T1000 (cell line): ENCODE data around the gene ACOXL.

Source experiments
- DNase-seq: peaks from one replicate; lab custom pipeline; 2025; ENCODE audit warnings: mixed read lengths; lab: John Stamatoyannopoulos, UW

ACOXL gene

GRCh38 chr2:110718990-110719389 is 13.4 kb upstream of the ACOXL start:
- DNase-seq = no peak

DNA sequence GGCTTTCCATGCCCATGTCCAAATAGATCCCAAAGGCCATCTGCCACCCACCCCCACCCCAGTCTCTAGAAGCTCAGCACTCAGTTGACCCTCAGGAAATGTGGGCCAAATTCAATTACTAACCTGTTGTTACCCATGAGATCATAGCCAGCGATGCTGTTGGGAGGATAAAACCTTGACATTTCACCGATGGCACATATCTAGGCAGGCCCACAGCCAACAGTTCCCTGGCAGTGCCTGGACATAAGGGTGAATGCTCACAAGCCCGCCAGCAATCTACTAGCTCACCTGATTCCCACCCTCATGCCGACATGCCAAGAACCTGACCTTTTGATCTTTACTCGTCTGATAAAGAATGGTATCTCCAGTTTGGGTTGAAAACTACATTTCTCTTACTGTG is 11.8 kb upstream of the ACOXL start:
- no peak for DNase-seq

DNA sequence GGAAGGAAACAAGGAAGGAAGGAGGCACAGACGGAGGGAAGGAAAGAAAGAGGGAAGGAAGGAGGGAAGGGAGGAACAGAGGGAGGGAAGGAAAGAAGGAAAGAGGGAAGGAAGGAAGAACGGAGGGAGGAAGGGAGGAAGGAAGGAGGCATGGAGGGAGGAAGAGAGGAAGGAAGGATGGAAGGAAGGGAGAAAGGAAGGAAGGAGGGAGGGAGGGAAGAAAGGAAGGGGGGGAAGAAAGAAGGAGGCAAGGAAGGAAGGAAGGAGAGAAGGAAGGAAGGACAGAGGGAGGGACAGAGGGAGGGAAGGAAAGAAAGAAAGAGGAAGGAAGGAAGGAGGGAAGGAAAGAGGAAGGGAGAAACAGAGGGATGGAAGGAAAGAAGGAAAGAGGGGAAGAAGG is 7.6 kb upstream of the ACOXL start:
- no peak for DNase-seq

DNA sequence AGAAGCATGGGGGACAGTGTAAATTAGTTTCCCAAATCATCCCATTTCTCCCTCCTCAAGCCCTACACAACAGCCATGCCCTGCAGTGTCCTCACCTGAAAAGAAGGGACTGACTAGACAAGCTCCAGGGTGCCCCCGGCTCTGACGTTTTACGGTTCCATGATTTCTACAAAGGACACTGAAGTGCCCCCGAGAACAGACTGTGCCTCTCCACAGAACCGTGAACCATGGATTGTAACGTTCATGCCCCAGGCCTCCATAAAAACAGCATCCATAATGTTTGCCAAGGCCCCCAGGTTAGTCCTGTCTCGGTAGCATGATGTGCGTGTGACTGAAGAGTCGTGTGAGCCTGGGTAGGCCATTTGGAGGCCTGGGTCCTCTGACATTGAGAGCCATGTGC is 7.0 kb upstream of the ACOXL start:
- DNase-seq = no peak

DNA sequence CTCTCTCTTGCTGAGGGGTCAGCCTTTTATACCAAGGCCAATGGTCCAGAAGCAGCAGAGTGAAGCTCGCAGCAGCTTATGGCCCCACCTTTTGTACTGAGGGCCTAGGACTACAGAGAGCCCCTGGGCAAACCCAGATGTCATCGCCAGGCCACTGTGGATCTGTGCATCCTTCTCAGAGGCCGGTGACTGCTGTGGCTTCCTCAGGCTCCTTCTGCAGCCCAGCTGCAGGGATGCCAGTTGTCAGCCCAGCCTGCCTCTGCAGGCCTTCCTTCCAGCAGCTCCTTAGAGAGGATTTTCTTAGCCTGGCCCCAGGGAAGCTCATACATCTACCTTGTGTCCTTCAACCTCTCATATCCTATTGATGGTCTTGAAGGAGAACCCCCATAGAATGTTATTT is 6.5 kb upstream of the ACOXL start:
- DNase-seq = no peak

DNA sequence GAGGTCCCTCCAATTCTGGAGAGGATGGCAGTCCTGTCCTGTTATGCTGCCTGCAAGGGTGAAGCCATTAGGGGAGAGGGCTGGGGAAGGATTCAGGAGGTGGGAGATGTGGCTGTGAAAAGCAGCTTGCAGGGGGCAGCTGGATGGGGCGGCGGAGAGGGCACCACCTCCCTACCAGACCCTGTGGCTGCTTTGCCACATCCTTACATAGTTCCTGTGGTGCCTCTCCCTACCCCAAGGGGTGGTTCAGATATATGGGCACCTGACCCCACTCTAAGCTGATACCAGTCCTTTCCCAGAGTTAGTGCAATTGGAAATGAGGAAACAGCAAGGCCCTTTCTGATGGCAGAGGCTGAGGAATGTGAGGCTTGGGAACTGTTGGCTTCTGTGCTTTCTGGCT is 6.1 kb upstream of the ACOXL start:
- DNase-seq = no peak

- no peak for DNase-seq
These were observed 4.5 kb upstream of the ACOXL start for GRCh38 chr2:110727923-110728322.

- no peak for DNase-seq
These were observed 3.3 kb upstream of the ACOXL start for GRCh38 chr2:110729106-110729505.

GRCh38 chr2:110731064-110731463 is 1.3 kb upstream of the ACOXL start:
- no peak for DNase-seq

DNA sequence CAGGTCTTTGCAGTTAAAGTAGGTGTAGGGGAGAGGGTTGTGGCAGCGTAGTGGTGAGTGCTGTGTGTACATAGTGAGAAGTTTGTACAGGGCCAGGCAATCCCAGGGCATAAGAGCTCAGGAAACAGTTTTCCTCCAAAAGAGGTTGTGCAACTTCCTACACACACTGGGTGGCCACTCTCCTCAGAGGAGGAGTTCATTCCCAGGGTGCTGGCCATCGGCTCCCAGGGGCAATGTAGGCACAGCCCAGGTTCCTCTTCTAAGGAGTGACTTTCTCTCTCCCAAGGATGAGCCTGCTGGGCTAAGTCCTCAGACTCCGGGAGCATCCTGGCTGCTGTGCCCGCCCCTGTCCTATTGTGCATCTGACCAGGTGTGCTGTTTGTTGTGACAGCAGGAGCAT is 3.0 kb downstream of the ACOXL start:
- DNase-seq = no peak

GRCh38 chr2:110737783-110738182 is 5.4 kb downstream of the ACOXL start:
- no peak for DNase-seq

DNA sequence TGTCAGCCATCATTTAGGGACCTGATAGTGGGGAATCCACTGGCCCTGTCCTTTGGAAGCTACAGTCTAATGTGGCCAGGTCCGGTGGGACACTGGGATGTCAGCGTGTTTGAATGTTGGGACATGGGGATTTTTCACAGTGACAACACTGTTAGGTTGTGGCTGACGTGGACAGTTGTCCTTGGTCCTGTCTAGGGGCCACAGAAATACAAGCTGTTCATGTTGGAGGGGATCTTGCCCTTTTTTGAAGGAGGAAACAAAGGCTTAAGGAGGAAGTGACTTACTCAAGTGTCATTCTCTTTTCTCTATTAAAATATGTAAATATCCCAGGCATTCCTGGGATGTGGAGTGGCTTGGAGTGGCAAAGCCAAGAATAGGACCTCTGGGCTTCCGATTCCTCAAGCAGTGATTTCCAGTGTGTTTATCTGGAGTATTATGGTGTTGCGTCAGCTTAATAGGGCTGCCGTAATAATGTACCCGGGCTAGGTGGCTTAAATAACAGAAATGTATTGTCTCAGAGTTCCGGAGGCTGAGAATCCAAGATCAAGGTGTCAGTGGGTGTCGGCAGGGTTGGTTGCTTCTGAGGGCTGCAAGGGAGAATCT is 8.5 kb downstream of the ACOXL start:
- no peak for DNase-seq

DNA sequence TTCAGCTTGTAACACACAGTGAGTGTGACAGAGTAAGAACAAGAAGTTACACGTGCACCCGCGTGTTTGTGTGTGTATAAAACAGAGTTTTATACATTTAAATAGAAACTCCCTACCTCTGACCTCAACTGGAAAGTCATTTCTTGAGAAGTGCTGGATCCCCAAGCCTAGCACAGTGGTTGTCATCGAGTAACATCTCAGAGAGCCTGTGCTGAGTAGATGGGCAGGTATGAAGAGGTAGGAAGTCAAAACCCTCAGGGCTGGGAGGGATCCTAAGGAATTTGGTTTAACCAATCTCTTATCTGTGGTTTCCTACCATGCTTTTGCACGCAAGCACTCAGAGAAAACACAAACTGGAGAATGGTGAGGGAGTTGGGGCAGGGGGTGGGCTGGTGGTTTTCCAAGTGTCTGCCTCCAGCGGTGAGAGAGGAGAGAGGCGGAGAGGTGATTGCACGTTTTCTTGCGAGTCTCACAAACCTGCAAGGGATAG is 9.2 kb downstream of the ACOXL start:
- no peak for DNase-seq

DNA sequence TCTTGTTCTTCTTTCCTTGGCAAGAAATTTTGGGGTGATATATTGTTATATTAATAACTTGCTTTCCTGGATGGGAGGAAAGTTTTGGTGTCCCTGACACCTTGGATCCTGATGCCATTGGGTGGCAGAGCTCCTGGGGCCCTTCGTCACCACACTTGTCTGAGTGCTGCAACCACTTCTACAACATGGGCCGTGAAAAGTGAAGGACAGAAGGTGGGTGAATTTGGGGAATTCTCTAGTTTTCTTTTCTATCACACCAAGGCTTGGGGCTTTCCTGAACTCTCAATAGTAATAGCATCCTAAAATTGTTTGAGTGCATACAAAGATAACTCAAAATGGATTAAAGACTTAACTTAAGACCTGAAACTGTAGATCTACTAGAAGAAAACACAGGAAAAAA is 10.0 kb downstream of the ACOXL start:
- DNase-seq = no peak

GRCh38 chr2:110743600-110743999 is 11.2 kb downstream of the ACOXL start:
- DNase-seq = no peak

DNA sequence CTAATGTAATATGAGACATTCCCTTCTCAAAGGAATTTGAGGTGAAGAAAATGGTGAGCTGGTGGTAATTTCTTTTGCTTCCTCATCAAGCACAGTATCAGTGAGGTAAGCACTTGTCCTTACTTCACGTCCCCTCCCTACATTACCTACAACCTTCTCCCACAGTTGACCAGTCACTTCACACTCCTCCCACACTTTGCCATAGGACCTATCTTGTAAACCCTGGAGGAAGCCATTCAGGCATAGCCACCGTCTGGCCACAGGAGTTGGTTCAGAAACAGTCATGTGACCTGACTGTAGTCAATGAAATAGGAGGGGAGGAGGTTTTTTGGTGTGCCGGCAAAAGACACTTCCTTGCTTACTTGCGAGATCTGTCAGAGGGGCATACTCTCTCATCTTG is 12.1 kb downstream of the ACOXL start:
- no peak for DNase-seq

DNA sequence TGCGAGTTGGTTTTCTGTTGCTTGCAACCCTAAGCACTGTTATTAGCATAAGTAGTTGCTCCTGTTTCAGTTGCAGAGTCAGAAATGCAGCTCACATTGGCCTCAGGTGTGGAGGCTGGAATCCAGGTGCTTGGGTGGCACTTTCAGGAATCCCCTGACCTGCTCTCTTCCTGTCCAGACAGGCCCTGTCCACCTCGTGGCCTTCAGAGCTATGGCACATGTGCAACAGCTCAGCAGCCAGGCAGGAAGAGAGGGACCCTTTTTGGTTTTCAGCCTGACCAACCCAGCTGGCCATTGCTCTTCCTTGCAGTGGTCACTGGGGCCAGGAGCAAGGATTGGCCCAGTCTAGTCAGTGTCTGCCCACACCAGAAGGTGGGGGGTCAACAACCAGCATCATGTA is 12.7 kb downstream of the ACOXL start:
- no peak for DNase-seq

GRCh38 chr2:110746586-110747521 is 14.5 kb downstream of the ACOXL start:
- DNase-seq = no peak

DNA sequence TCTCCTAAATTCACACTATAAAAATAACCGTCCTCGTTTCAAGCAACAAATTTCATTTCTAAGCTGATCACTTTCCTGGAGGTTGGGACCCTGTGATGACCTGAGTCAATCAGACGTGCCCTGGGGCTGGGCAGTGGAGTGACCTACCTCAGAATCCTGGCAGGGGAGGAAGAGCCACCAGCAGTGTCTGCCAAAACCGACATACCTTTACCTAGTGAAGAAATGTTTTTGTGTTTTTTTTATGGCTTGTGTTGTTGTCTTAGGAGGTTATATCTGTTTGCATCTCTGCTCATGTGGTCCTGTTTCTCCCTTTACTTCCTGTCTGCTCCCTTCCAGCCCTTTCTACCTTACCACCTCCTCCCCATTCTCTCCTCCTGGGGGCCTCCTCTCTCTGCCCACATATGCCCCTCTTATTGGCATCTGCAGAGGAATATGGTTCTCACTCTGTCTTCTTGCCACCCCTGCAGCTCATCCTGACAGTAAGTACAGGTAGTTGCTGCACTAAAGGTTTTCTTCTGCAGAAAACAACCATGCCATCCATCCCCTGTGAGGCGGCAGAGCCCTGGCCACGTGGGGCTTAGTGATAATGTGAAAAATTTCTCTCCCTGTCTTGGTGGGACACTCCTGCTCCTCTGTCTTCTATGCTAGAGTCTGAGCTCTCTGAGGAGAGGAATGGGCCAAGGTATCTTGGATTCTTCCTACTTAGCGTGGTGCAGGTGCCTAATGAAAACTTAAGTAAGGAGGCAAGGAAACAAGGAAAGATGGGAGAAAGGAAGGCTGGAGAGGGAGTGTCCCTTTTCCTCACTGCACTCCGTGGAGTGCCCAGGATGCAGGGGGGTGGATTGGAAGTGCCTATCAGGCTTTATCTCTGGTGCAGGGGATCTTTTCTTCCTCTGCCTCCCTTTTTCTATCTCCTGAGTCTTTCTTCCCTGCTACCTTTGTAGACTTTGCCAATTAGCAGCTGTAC is 15.4 kb downstream of the ACOXL start:
- DNase-seq = no peak

DNA sequence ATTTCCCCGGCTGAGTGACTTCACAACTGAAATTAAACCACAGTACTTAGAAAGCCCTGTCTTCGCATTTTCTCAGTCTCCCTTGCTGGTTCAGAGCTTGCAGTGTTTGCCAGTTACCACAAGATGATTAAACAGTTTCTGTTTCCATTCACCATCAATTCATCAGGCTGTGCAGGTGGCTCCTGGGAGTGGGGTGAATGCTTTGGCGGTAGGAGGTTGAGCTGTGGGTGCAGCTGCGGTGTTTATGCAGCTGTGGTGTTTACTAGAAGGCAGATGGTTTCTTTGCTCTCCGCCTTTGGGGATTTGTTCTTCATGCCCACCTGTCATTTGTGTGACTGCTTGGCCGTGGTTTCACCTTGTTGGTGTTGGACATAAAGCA is 16.1 kb downstream of the ACOXL start:
- no peak for DNase-seq

GRCh38 chr2:110751642-110752041 is 19.3 kb downstream of the ACOXL start:
- DNase-seq = no peak

- DNase-seq = no peak
These were observed 20.5 kb downstream of the ACOXL start for GRCh38 chr2:110752871-110753270.
